ENCODE measurements around the gene P2RX2.

P2RX2 gene

DNA sequence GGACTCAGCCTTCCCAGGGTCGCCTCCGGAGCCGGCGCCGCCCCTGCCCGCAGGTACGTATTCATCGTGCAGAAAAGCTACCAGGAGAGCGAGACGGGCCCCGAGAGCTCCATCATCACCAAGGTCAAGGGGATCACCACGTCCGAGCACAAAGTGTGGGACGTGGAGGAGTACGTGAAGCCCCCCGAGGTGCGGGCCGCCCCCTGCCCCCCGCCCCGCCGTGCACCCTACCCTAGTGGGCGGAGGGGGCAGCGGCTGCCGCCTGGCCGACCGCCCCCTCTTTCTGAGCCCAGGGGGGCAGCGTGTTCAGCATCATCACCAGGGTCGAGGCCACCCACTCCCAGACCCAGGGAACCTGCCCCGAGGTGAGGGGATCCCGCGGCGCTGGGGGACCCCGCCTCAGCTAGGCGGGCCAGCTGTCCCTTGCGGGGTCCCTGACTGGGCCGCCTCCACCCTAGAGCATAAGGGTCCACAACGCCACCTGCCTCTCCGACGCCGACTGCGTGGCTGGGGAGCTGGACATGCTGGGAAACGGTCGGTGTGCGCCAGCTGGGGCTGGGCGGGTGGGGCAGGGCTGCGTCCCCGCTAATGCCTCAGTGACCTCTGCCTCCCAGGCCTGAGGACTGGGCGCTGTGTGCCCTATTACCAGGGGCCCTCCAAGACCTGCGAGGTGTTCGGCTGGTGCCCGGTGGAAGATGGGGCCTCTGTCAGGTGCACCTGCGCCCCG, 973 bp downstream of the P2RX2 start:
- no peak for DNase-seq

DNA sequence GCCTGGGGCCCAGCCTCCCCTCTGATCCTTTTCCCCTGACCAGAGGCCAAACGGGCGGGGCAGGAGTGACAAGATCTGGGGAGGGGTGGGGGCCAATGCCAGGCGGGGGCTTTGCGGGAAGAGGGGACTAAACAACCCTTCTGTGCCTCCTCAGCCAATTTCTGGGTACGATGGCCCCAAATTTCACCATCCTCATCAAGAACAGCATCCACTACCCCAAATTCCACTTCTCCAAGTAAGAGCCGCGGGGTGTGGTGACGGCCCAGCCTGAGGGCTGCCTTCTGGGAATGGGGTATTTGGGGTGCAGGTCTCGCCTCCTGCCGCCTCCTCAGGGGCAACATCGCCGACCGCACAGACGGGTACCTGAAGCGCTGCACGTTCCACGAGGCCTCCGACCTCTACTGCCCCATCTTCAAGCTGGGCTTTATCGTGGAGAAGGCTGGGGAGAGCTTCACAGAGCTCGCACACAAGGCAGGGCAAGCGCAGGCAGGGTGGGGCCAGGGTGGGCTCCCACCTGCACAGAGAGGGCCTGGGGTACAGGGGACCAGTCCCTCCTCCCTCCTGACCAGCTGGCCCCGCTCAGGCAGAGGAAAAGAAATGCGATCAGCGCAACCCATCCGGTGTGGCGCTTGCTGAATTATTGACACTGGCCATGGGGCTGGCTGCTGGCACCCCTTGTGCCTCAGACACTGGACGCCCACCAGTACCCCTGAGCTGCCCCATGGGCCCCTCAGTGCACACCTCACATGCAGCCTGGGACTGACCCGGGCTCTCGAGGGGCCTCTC, 1.7 kb downstream of the P2RX2 start:
- no peak for DNase-seq

DNA sequence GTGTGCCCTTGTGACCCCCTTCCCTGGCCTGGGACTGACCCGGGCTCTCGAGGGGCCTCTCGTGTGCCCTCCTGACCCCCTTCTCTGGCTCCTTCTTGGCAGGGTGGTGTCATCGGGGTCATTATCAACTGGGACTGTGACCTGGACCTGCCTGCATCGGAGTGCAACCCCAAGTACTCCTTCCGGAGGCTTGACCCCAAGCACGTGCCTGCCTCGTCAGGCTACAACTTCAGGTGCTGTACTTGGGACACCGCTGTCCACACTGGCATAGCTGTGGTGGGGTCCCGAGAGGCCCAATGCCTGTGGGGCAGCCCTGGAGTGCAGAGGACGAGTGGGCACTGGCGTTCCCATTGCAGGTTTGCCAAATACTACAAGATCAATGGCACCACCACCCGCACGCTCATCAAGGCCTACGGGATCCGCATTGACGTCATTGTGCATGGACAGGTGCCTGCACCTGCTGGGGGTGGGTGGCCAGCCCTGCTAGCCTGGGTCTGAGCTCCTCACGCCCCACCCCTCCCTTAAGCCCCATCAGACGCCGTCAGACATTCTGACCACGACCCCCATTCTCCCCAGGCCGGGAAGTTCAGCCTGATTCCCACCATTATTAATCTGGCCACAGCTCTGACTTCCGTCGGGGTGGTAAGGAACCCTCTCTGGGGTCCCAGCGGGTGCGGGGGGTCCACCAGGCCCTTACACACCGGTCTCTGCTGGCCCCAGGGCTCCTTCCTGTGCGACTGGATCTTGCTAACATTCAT, 2.5 kb downstream of the P2RX2 start:
- DNase-seq = no peak

DNA sequence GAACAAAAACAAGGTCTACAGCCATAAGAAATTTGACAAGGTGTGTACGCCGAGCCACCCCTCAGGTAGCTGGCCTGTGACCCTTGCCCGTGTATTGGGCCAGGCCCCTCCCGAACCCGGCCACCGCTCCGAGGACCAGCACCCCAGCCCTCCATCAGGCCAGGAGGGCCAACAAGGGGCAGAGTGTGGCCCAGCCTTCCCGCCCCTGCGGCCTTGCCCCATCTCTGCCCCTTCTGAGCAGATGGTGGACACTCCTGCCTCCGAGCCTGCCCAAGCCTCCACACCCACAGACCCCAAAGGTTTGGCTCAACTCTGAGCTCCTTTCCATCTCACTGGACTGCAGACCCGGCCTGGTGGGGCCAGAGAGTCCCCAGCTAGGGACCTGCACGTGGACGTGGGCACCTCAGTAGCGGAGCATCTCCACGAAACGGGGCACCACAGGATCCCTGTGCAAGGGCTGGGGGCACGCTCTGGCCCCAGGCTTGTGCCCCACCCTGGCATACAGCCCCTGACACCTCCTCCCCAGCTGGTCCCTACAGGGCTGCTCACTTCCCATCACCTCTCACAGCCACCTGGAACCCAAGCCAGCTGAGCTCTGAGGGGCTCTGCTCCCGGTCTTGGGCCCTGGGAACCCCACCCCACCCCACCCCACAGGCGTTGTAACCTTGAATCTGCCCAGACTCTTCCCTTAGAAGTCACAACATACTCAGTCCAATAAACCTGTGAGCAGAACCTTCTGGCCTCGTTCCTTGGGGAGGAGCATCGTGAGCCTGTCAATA, 3.3 kb downstream of the P2RX2 start:
- DNase-seq = no peak

DNA sequence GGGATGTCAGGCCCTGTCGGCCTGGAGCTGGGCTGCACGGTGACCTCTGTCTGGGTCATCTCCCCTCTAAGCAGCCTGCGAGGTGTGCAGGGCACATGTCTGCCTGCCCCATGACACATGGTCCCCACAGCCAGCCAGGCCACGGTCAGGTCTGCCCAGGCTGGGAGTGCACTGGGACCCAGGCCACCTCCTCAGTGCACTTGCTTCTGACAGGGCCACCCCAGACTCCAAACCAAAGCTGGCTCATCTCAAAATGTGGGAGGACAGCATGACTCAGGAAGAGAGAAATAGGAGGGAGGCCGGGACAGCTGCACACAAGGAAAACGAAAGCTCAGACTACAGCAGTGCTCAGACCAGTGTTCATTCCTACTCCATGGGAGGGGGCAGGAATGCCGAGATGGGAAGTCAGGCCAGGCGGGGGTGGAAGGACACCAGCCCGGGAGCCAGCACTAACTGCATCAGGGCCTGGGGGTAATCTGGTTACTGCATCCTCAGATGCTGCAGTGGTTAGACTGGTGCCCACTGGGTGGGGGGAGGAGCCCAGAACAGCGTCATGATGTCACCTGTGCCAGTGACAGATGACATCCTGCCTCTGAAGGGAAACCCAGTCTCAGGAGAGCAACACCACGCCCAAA, 4.0 kb downstream of the P2RX2 start:
- peak in 2 of 51 donors; percentile 7 to 49 for DNase-seq

DNA sequence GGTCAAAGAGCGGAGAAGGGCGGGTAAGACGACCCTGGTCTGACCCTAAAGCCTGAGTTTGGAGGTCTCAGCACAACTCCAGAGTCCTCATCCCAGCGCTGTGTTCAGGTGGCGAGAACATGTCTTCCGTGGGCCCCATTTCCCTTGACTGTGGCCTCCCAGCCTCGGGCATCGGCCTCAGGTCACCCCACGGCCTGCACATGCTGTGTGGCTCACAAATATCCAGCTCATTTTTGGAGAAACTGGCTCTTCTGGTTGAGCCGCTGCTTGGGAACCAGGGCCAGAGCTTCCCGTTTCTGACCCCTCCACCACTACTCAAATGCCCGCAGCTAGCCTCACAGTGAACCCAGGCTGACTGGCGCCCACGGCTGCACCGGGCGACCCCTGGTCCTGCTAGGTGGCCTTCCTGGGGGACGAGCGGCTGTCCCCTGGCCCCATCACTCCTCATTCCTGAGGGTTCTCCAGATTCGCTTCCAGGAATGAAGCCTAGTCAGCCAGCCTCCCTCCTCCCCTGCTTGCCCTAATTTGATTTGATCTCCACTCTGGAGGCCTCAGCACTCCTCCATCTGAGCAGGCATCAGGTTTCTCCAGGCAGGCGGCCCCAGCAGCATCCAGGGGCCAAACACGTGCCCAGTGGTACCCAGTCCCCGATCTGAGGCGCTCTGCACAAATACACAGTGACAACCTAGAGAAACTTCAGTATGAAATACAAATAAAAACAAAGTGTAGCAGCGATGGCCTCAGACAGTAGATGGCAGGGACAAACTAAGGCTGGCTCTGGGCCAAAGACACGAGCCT, 4.7 kb downstream of the P2RX2 start:
- DNase-seq = no peak

DNA sequence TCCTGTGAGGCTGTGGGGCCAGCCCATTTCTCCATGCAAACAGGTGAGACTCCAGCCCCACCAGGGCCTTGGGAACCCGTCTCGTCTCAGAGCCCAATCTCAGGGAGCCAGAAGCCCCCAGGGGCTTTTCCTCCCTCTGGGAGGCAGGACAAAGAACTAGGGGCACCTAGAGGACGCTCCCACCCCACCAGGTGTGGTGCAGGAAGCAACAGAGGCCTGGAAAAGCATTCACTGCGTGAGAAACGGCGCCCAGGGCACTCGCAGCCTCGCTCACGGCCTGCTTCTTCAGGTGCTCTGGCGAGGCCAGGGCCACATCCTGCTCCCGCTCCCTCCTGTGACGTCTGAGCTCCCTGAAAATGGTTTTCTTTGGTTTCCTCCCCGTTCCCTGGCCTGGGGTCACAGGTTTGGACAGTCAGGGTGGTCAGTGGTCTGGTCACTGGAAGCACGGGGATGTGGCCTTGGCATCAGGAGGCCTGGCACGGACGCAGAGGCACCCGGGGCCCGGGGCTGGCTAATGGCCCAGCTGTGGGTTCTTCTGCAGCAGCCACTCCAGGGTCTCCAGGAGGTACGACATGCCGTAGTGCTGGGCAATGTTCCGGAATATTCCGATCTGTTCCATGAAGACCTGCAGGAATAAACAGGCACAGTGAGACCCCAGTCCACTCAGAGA, 5.7 kb downstream of the P2RX2 start:
- DNase-seq = no peak

DNA sequence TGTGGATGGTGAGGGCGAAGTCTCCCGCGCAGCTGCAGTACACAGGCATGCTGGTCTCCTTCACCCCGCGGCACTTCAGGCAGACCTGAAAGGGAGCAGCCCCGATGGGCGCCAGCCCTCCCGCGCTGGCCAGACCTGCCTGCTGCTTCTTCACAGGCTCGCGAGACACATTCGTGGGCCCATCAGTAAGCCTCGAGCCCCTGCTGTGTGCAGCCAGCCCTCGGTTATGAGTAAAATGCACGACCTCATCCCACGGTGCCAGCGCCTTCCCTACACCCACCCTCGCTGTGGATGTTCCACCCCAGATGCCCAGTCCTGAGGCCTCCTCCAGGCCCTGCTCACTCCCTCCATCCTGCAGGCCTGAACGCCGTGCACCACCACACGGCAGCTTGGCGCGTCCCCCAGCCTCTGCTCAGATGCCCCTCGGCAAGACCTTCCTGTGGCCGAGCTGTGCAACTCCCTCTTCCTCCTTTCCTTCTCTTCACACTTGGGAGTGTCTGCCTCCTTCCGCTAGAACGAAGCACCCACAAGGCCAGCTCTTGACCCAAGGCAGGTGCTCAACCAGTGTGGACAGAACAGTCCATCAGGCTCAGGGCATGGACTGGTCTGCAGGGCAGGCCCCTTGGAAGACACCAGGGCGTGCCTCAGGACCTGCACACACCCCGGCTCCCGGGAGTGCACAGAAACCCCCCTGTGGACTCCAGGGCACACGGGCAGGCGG, 6.5 kb downstream of the P2RX2 start:
- DNase-seq = no peak

DNA sequence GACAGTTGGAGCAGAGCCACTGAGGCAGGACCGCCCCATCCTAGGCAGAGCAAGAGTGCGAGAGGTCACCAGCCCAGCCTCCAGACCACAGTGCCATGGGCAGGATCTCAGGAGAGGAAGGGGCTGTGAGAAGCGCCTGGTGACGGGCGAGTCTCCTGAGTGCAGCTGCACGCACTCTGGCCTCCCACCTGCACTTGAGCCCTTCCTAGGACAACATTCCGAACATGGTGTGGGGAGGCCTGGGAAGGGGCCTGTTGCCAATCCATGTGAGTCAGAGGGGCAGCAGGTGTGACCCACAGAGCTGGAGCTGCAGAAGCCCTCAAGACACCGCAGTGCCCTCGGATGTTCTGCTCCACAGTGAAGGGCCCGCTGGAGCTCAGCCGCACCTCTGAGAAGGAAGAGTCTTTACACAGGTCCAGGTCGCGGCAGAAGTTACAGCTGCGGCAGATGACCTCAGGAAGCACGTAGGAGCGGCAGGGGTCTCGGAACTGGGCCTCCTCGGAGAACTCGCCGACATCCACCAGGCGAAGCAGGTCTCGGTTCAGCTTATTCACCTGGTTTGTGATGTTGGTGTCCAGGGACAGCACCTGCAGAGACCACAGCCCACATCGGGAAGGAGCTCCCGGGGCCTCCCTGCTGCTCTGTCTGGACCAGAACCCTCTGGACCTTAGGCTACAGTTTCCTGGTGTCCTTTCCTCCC, 7.3 kb downstream of the P2RX2 start:
- DNase-seq = no peak

DNA sequence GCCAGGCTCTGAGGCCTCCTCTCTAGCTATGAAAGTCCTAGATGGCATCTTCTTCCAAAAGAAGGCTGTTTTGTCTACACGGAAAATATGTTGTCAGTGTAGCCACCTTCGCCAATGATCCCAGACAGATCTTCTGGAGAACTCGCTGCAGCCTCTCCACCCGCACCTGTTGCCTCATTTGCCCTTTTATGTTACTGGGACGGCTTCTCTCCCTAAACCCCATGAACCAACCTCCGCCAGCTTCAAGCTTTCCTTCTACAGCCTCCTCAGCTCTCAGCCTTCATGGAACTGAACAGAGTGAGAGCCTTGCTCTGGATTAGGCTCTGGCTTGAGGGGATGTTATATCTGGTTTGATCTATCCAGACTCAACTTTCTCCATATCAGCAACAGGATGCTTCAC, 10.8 kb downstream of the P2RX2 start:
- no peak for DNase-seq

DNA sequence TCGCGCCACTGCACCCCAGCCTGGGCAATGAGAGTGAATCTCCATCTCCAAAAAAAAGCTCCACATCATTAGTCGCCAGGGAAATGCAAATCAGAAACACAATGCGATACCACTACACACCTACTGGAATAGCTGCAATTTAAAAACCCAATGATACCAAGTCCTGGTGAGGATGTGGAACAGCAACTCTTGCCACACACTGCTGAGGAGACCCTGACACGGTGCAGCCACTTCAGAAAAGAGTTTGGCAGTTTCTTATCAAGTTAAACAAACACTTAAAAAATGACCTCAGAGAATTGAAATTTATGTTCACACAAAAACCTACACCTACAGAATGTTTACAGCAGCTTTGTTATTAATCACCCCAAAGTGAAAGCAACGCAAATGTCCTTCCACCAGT, 12.1 kb downstream of the P2RX2 start:
- DNase-seq = no peak

DNA sequence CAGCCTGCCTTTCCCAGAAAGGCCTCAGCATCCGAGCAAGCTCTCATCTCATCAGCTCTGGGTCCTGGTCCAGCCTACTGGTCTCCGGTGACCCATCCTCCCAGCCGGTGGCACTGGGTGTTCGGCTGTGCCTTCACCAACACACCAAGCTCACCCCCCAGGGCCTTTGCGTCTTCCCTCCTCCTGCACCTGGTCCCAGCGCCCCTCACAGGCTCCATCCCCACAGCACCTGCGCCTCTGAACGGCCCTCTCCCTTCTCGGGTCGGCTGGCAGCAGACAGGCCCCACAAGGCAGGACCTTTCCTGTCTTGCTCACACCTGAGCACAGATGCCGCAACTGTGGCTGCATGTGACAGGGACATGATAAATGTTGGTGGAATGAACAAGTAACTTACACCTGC, 13.1 kb downstream of the P2RX2 start:
- no peak for DNase-seq

DNA sequence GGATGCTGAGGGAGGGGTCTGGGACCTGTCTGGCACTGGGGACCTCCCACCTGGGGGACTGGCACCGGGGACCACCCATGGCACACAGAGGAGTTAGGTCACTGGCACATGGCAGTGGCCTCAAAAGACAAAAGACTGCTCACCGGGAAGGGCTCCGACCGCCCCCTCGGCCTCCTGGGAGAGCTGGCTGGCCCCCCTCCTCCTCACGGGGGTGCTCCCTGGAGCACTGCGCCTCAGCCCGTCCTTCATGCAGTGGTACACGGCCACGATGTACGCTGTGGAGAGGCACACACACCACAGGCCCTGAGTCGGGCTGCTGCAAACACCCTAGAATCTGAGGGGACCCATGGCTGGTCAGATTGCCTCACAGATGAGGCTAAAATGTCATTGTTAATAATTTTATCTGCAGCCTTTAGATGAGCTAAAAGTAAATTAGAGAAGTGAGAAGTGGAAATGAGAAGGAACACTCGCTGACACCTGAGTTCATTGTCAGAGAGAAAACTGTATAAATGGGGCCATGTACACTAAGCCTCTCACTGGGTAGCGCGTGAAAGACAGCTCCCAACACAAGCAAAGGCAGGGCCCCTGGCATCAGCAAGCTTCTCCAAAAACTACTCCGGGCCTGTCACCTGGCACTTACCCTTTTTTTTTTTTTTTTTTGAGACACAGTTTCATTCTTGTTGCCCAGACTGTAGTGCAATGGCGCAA, 14.1 kb downstream of the P2RX2 start:
- DNase-seq = no peak

DNA sequence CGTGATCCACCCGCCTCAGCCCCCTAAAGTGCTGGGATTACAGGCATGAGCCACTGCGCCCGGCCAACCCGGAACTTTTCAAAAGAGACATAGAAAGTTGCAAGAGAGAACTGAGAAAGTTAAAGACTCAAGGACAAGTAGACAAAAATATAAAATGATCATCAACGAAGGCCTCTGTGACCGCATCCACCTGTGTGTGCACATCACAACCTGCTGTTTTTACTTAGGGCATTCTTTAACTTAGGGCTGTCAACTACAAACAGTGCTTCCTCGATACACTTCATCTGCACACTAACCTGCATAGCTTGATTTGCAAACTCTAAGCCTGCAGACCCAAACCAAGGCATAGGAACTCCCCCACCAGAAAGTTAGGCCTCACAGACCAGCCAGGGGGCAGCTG, 14.8 kb downstream of the P2RX2 start:
- no peak for DNase-seq

DNA sequence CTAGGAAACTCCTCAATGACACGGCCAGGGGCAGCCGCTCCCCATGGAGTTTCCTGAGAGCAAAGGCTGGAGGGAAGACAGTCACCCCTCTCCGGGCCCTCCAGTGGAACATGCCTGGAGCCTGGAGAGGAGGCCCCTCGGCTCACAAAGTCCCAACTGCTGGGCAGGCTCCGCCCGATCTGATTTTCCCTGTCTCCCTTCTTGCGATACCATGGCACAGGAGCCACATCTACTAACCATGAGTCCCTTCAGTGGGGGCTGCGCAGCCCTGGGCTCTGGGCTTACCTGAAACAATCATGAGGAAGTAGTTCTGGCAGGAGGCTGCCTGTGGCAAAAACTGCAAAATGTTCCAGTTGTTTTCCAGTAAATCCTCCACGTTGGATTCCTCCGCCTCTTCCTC, 15.3 kb downstream of the P2RX2 start:
- no peak for DNase-seq

DNA sequence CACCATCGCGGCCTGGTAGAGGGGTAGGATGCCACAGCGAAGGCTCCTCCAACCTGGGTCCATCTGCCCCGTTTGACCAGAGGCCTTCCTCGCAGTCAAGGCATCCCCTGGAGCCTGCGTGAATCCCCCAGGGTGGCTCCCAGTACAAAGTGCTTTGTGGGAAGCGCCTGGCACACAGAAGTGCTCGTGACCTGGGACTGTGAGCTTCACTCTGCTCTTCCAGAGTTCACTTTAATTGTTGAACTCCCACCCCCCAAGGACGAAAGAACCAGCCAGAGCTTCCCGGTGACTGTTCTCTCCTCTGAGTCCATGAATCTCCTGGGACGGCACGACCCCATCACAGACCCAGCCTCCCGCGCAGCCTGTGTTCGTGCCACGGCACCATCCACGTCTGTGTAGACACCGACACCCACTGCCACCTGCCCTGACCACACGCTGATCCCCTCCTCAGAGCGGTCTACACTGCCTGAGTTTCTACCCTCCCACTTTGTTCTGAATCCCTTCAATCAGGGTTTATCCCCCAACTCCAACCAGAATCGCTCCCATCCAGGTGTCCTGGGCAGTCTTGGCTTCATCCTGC, 15.9 kb downstream of the P2RX2 start:
- DNase-seq = no peak
